ENCODE measurements around the gene TXNDC11. TPM values are rescaled to one million over a fixed set of nuclear protein-coding genes. Genes with fewer than 3 reads are reported as not detected.

TXNDC11 gene
- total and polyA plus RNA-seq, 5 experiments from 2014 or later, result 31.8 to 46.8 (median 35.4) TPM

DNA sequence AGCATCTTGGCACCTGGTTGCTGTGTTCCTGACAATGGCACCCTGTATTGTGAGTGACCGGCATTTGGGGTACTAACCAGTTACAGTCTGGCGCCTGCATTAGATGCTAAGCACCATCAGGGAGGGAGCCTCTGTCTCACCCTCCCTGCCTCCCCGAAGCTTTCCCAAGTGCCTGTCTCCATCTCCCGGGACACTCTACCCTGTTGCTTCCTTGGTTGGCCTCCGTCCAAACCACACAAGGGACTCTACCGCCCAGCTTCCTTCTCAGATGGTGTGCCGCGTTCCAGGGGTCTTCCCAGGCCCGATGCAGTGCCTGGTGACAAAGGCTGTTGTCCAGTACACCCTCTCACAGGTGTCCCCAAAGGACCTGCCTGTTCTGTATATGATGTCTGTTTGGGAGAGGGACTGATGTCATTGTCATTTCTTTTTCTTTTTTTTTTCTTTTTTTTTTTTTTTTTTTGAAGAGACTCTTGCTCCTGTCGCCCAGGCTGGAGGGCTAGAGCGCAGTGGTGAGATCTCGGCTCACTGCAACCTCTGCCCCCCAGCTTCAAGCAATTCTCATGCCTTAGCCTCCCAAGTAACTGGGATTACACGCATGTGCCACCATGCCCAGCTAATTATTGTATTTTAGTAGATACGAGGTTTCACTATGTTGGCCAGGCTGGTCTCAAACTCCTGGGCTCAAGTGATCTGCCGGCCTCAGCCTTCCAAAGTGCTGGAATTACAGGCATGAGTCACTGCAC lies 67.7 kb downstream of the TXNDC11 start:
- Mint-ChIP-seq H3K9me3 (no peaks in the 10 kb centered on the region), H3K27ac (peak overlapping the region; percentile 69 to 97 (median 90)), H3K27me3 (no peaks in the 10 kb centered on the region), H3K4me3 (peak overlapping the region in 6 of 10 donors; percentile 25 to 59 (median 52)), H3K36me3 (peaks cover 0 to 48% (median 1%) of the 10 kb centered on the region in 3 donors), H3K4me1 (peaks cover 41 to 95% (median 84%) of the 10 kb centered on the region in 4 donors)
- no peak for ATAC-seq
- peak in 1 of 10 donors; percentile 45 for DNase-seq
- POLR2A ChIA-PET, result interaction anchor here (0.6 kb wide), 1 partner anchor 14 kb away, joined by 3 read pairs; no protein-coding TSS in a partner anchor

- Mint-ChIP-seq H3K4me1 (peaks cover 37 to 95% (median 83%) of the 10 kb centered on the region in 4 donors), H3K9me3 (no peaks in the 10 kb centered on the region), H3K27me3 (no peaks in the 10 kb centered on the region), H3K4me3 (peak overlapping the region in 4 of 10 donors; percentile 32 to 59 (median 54)), H3K27ac (peak overlapping the region; percentile 69 to 97 (median 90)), H3K36me3 (peaks cover 0 to 40% (median 0%) of the 10 kb centered on the region in 3 donors)
- DNase-seq (peak in 1 of 10 donors; percentile 53), ATAC-seq (no peak)
- POLR2A ChIA-PET, result interaction anchor here (0.6 to 1.4 kb wide), 3 partner anchors 10 to 15 kb away, joined by 3 to 6 read pairs (median 5); no protein-coding TSS in a partner anchor
Measured at GRCh38 chr16:11674001-11674817, 68.4 kb downstream of the TXNDC11 start.

DNA sequence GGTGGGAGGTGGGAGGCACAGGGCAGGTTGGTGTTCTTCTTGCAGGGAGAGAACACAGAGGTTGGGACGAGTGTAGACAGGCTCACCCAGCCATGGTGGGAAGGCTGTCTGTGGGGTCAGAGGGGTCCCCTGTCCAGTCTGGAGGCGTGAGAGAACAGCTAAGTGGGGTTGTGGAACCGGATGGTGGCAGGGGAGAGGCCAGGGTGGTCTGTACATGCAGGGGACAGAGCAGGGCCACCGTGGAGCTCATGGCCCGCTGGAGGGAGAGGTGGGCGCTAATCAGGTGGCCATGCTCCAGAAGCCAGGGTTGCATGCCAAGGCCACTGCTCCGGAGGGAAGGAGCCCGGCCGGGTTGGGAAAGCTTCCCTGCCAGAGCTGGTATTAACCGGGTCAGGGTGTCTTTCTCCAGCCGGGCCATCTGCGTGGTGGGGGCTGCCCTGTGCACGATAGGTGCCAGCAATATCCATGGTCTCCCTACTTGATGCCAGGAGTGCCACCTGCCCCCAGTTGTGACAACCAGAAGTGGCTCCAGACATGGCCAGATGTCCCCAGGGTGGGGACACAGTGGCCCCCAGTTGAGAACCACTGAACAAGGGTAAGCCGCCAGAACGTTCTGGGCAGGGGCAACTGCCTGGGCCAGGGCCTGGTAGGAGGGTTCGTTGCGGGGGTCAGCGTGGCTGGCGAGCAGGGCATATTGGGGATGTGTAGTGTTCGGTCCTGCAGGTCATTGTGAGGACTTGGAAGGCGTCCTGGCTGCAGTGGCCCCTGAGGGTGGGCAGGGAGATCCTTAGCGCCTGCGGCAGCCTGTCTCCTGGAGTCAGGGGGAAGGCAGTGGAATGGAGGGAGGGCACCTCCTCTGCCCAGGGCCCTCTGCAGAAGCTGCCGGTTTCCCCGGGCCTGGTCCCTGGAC lies 69.3 kb downstream of the TXNDC11 start:
- peak overlapping the region; percentile 26 to 94 (median 82) for H3K4me3 Mint-ChIP-seq
- H3K27me3 Mint-ChIP-seq, result no peaks in the 10 kb centered on the region
- H3K27ac Mint-ChIP-seq, result peak overlapping the region; percentile 88 to 98 (median 97)
- no peaks in the 10 kb centered on the region for H3K9me3 Mint-ChIP-seq
- H3K4me1 Mint-ChIP-seq, result peaks cover 36 to 89% (median 77%) of the 10 kb centered on the region in 4 donors
- H3K36me3 Mint-ChIP-seq, result peaks cover 0 to 33% (median 0%) of the 10 kb centered on the region in 3 donors
- ATAC-seq (no peak), DNase-seq (peak in 1 of 10 donors; percentile 63)
- POLR2A ChIA-PET, result interaction anchor here (0.8 to 1.4 kb wide), 2 partner anchors 9 to 14 kb away, joined by 5 to 6 read pairs; no protein-coding TSS in a partner anchor

DNA sequence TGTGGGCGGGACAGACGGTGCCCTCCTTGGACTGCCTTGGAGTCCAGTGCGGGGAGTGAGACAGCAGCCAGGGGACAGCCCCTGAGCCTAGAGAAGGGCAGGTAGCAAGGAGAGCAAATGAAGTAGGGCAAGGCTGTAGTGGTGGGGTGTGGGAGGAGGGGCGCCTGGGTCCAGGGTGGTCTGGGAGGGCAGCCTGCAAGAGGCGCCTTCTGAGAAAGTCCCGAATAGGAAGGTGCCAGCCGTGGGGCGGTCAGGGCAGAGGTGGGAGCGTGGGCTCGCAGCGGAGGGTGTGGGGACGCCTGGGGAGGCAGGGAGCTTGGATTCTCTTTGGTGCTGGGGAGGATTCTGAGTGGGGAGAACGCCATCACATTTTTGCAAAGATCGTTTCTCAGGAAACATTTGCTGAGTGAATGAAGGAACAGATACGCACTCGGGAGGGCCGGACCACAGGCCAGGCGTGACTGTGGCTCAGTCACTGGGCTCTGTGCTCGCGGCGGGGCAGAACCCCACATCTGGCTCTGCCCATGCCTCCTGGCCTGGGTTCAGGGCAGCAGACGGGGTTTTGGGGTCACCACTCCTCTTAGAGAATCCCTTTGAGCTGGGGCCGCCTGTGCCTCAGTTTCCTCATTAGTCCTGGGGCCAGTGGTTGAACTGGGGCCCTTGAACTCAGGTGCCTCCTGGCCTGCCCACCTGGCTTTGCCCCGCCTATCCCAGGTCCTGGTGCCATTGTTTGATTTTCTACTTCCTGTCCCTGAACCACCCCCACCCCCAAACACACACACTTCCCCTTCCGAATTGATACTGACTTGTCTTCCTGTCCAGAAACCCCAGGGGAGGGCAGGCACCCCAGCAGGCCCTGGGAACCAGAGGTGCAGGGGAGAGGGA lies 70.2 kb downstream of the TXNDC11 start:
- peak in 7 of 10 donors; percentile 25 to 75 (median 43) for DNase-seq
- H3K9me3 Mint-ChIP-seq, result no peaks in the 10 kb centered on the region
- peak overlapping the region; percentile 26 to 94 (median 84) for H3K4me3 Mint-ChIP-seq
- peak in 1 of 2 donors; percentile 26 for ATAC-seq
- POLR2A ChIA-PET, result interaction anchor here (1.0 to 1.4 kb wide), 2 partner anchors 8 kb away, joined by 3 to 5 read pairs; no protein-coding TSS in a partner anchor
- peaks cover 0 to 24% (median 0%) of the 10 kb centered on the region in 3 donors for H3K36me3 Mint-ChIP-seq
- no peaks in the 10 kb centered on the region for H3K27me3 Mint-ChIP-seq
- peak overlapping the region; percentile 88 to 98 (median 97) for H3K27ac Mint-ChIP-seq
- peaks cover 33 to 84% (median 72%) of the 10 kb centered on the region in 4 donors for H3K4me1 Mint-ChIP-seq

DNA sequence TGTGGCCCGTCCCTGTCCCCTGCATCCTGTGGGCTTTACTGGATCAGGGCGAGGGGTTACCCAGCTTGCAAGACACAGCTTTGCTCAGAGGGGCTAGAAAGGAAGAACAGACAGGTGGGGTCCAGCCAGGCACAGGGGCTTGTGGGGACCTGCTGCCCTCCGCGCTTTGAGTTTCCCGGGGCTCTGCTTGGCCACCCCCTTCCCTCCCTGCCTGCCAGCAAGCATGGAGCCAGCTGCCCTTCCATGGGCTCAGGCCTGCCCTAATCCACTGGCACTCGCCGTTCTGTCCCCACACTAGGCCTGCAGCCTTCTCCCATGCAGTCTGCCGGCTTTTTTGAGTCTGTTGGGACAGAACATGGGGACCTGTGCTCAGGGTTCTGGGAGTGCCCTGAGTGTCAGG lies 71.0 kb downstream of the TXNDC11 start:
- H3K36me3 Mint-ChIP-seq, result peaks cover 0 to 17% (median 0%) of the 10 kb centered on the region in 3 donors
- ATAC-seq, result no peak
- POLR2A ChIA-PET, result interaction anchor here (1.0 kb wide), 1 partner anchor 9 kb away, joined by 3 read pairs; no protein-coding TSS in a partner anchor
- H3K4me3 Mint-ChIP-seq, result peak overlapping the region; percentile 34 to 94 (median 87)
- DNase-seq, result peak in 1 of 10 donors; percentile 45
- no peaks in the 10 kb centered on the region for H3K9me3 Mint-ChIP-seq
- H3K4me1 Mint-ChIP-seq, result peaks cover 34 to 83% (median 74%) of the 10 kb centered on the region in 4 donors
- peak overlapping the region; percentile 94 to 98 (median 97) for H3K27ac Mint-ChIP-seq
- H3K27me3 Mint-ChIP-seq, result no peaks in the 10 kb centered on the region

GRCh38 chr16:11671271-11671670 lies 71.4 kb downstream of the TXNDC11 start:
- Mint-ChIP-seq H3K9me3 (no peaks in the 10 kb centered on the region), H3K27ac (peak overlapping the region; percentile 94 to 98 (median 97)), H3K4me1 (peaks cover 36 to 82% (median 76%) of the 10 kb centered on the region in 4 donors), H3K4me3 (peak overlapping the region in 9 of 10 donors; percentile 81 to 95 (median 89)), H3K27me3 (no peaks in the 10 kb centered on the region), H3K36me3 (peaks cover 0 to 13% (median 0%) of the 10 kb centered on the region in 3 donors)
- ATAC-seq (no peak), DNase-seq (no peak)
- POLR2A ChIA-PET, result interaction anchor here (0.6 to 3.2 kb wide), 5 partner anchors 9 to 49 kb away, joined by 3 to 21 read pairs (median 4); no protein-coding TSS in a partner anchor

- H3K27me3 Mint-ChIP-seq, result no peaks in the 10 kb centered on the region
- no peaks in the 10 kb centered on the region for H3K9me3 Mint-ChIP-seq
- POLR2A ChIA-PET, result interaction anchor here (0.6 to 3.2 kb wide), 9 partner anchors 8 to 129 kb away, joined by 3 to 21 read pairs (median 6); partner anchors contain the start of genes LITAF and TXNDC11
- H3K36me3 Mint-ChIP-seq, result peaks cover 0 to 6% (median 0%) of the 10 kb centered on the region in 3 donors
- DNase-seq (peak in 9 of 10 donors; percentile 20 to 68 (median 48)), ATAC-seq (peak; percentile 23 to 54)
- peaks cover 40 to 82% (median 80%) of the 10 kb centered on the region in 4 donors for H3K4me1 Mint-ChIP-seq
- H3K27ac Mint-ChIP-seq, result peak overlapping the region; percentile 94 to 98 (median 97)
- peak overlapping the region; percentile 81 to 95 (median 90) for H3K4me3 Mint-ChIP-seq
Measured at GRCh38 chr16:11670171-11671131, 72.2 kb downstream of the TXNDC11 start.

GRCh38 chr16:11669380-11670146 lies 73.1 kb downstream of the TXNDC11 start:
- POLR2A ChIA-PET, result interaction anchor here (1.2 to 3.2 kb wide), 9 partner anchors 10 to 86 kb away, joined by 3 to 21 read pairs (median 6); partner anchors contain the start of genes LITAF and TXNDC11
- DNase-seq (peak in 2 of 10 donors; percentile 16 to 26), ATAC-seq (no peak)

More at GRCh38 chr16:11669380-11670146, 73.1 kb downstream of the TXNDC11 start:
- H3K4me1 Mint-ChIP-seq, result peaks cover 37 to 84% (median 81%) of the 10 kb centered on the region in 4 donors
- peak overlapping the region; percentile 94 to 98 (median 97) for H3K27ac Mint-ChIP-seq
- peak overlapping the region; percentile 81 to 95 (median 90) for H3K4me3 Mint-ChIP-seq
- no peaks in the 10 kb centered on the region for H3K9me3 Mint-ChIP-seq
- H3K36me3 Mint-ChIP-seq, result peaks cover 0 to 1% (median 0%) of the 10 kb centered on the region in 3 donors
- H3K27me3 Mint-ChIP-seq, result no peaks in the 10 kb centered on the region
